ENCODE data around the gene SPEG. TPM values are rescaled to one million over a fixed set of nuclear protein-coding genes. Genes with fewer than 3 reads are reported as not detected.

SPEG gene
- total and polyA plus RNA-seq, 3 donors from 2014 or later: 16.0 to 24.3 (median 23.0) TPM

- Histone ChIP-seq H3K9me3 (no peaks in the 10 kb centered on the region), H3K36me3 (ENCODE audit: low read depth, missing control alignments) (no peaks in the 10 kb centered on the region), H3K27me3 (no peaks in the 10 kb centered on the region), H3K4me3 (no peak overlapping the region), H3K27ac (no peak overlapping the region), H3K4me1 (peaks cover 14% of the 10 kb centered on the region)
- intact Hi-C loops (cut with DNase I; ENCODE audit: low total_unique reads): no loop called here
- TF ChIP-seq CTCF (IDR thresholded peaks at IDR 0.05) (no peak), POLR2A (IDR thresholded peaks at IDR 0.05) (no peak)
- 67 to 70% methylated on average over 9 to 23 of the region's 23 CpGs for WGBS, 2 donors
- DNase-seq: no peak
These were observed 10.0 kb downstream of the SPEG start for GRCh38 chr2:219444566-219445091.

GRCh38 chr2:219445220-219445640 lies 10.6 kb downstream of the SPEG start:
- WGBS, 2 donors: 54 to 55% methylated on average over 5 of the region's 5 CpGs
- Histone ChIP-seq H3K4me1 (peaks cover 14% of the 10 kb centered on the region), H3K27me3 (no peaks in the 10 kb centered on the region), H3K4me3 (no peak overlapping the region), H3K27ac (no peak overlapping the region), H3K9me3 (no peaks in the 10 kb centered on the region), H3K36me3 (ENCODE audit: low read depth, missing control alignments) (no peaks in the 10 kb centered on the region)
- TF ChIP-seq CTCF (IDR thresholded peaks at IDR 0.05) (no peak), POLR2A (IDR thresholded peaks at IDR 0.05) (no peak)
- DNase-seq: no peak
- intact Hi-C loops (cut with DNase I; ENCODE audit: low total_unique reads): no loop called here

GRCh38 chr2:219446101-219446504 lies 11.5 kb downstream of the SPEG start:
- intact Hi-C loops (cut with DNase I; ENCODE audit: low total_unique reads): no loop called here
- TF ChIP-seq CTCF (IDR thresholded peaks at IDR 0.05) (no peak), POLR2A (IDR thresholded peaks at IDR 0.05) (no peak)
- Histone ChIP-seq H3K36me3 (ENCODE audit: low read depth, missing control alignments) (no peaks in the 10 kb centered on the region), H3K27ac (no peak overlapping the region), H3K4me3 (no peak overlapping the region), H3K9me3 (no peaks in the 10 kb centered on the region), H3K27me3 (no peaks in the 10 kb centered on the region), H3K4me1 (peaks cover 14% of the 10 kb centered on the region)
- peak; percentile 37 for DNase-seq
- 49 to 57% methylated on average over 6 of the region's 6 CpGs for WGBS, 2 donors

- 93 to 96% methylated on average over 1 of the region's 1 CpG for WGBS, 2 donors
- H3K36me3 ChIP-seq (ENCODE audit: low read depth, missing control alignments): no peaks in the 10 kb centered on the region
- no peak overlapping the region for H3K27ac ChIP-seq
- H3K9me3 ChIP-seq: no peaks in the 10 kb centered on the region
- H3K4me1 ChIP-seq: peaks cover 9% of the 10 kb centered on the region
- no peaks in the 10 kb centered on the region for H3K27me3 ChIP-seq
- no peak for DNase-seq
- intact Hi-C loops (cut with DNase I; ENCODE audit: low total_unique reads): no loop called here
- H3K4me3 ChIP-seq: no peak overlapping the region
- TF ChIP-seq CTCF (IDR thresholded peaks at IDR 0.05) (no peak), POLR2A (IDR thresholded peaks at IDR 0.05) (no peak)
These were observed 12.0 kb downstream of the SPEG start for GRCh38 chr2:219446689-219447088.
